MCF 10A (cell line): Measurements from ENCODE around the gene SERPINB12. TPM values are rescaled to one million over a fixed set of nuclear protein-coding genes. Genes with fewer than 3 reads are reported as not detected.

ENCODE experiments used
- BruUV-seq: library from RNA; stranded (reverse); fragments of 400-500 nt; replicated peaks from 2 replicates; lab custom pipeline; 2021; lab: Mats Ljungman, UMichigan
- CTCF ChIA-PET: fragments of 300-600 bp; sonication (Branson Sonifier 250); formaldehyde crosslinking; extraction: SDS; loops from one replicate; lab custom pipeline; 2021; ENCODE audit warnings: antibody characterized with exemption, inconsistent platforms; lab: Yijun Ruan, JAX
- POLR2A ChIA-PET: fragments of 300-600, 350-650 bp; sonication (Branson Sonifier 250); formaldehyde crosslinking; extraction: SDS; loops from one replicate; lab custom pipeline; 2020; ENCODE audit warnings: antibody characterized with exemption, inconsistent platforms; lab: Yijun Ruan, JAX
- DNase-seq: peaks from one replicate; pipeline ENCODE4 v3.0.0-alpha.2; 2018; ENCODE audit not compliant: unreplicated experiment
- H3K27ac Mint-ChIP-seq: one replicate; pipeline ENCODE4 v1.8.0; 2022; ENCODE audit warnings: mild to moderate bottlenecking, low read depth, mixed read lengths; ENCODE audit not compliant: unreplicated experiment
- H3K27me3 Mint-ChIP-seq: one replicate; pipeline ENCODE4 v1.8.0; 2022; ENCODE audit warnings: mixed read lengths; ENCODE audit not compliant: insufficient read depth, unreplicated experiment
- H3K36me3 Mint-ChIP-seq: one replicate; pipeline ENCODE4 v1.8.0; 2022; ENCODE audit warnings: mild to moderate bottlenecking, moderate library complexity, mixed read lengths; ENCODE audit not compliant: insufficient read depth, unreplicated experiment
- H3K4me1 Mint-ChIP-seq: one replicate; pipeline ENCODE4 v1.8.0; 2022; ENCODE audit warnings: mixed read lengths; ENCODE audit not compliant: insufficient read depth, unreplicated experiment
- H3K4me3 Mint-ChIP-seq: one replicate; pipeline ENCODE4 v1.8.0; 2022; ENCODE audit warnings: mild to moderate bottlenecking, moderate library complexity, mixed read lengths; ENCODE audit not compliant: unreplicated experiment
- H3K9me3 Mint-ChIP-seq: one replicate; pipeline ENCODE4 v1.8.0; 2022; ENCODE audit warnings: mixed read lengths; ENCODE audit not compliant: unreplicated experiment
- intact Hi-C: fragments of 100-400 bp; cut with micrococcal nuclease; formaldehyde crosslinking; loops from 2 replicates; pipeline ENCODE4 v1.14.1; 2022
- total RNA-seq: library from RNA; stranded (reverse); gene quantifications from 2 replicates; pipeline ENCODE4 v1.2.3, GENCODE V29; 2022
- TF ChIP-seq, protein P1 (sequence below): fragments of 200-600 bp; IDR thresholded peaks from one replicate; pipeline ENCODE4 v1.8.0; 2022; ENCODE audit warnings: antibody characterized with exemption, mild to moderate bottlenecking; ENCODE audit not compliant: unreplicated experiment

The SERPINB12 gene
- total RNA-seq, 1 experiment from 2014 or later: not detected

DNA sequence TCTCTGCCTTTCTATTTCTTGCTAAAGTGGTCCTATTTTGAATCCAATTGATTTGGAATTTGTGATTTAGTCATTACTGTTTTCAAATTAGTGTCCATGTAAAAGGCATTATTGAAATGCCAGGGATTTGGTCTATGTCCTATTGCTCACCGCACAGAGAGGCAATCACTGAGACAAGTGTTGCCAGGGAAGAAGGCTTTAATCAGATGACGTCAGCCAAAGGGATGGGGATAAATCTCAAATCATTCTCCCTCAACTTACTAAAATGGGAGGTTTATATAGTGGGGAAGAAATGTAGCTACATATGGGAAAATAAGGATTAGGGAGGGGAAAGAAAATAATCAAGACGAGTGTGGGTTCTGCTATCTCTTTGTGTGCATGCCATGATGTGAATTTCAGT is 9.6 kb downstream of the SERPINB12 start:
- ChIA-PET POLR2A (interaction anchor here (2.0 to 2.4 kb wide), 2 partner anchors 11 to 25 kb away, joined by 6 to 21 read pairs; no protein-coding TSS in a partner anchor), CTCF (interaction anchor here (0.6 to 2.9 kb wide), 5 partner anchors 27 to 292 kb away, joined by 4 to 18 read pairs (median 7); no protein-coding TSS in a partner anchor)
- H3K4me1 Mint-ChIP-seq: peaks cover 18% of the 10 kb centered on the region
- no peak overlapping the region for H3K27ac Mint-ChIP-seq
- intact Hi-C loops: no loop called here
- H3K36me3 Mint-ChIP-seq: no peaks in the 10 kb centered on the region
- DNase-seq: no peak
- H3K9me3 Mint-ChIP-seq: no peaks in the 10 kb centered on the region
- TF ChIP-seq, protein P1, sequence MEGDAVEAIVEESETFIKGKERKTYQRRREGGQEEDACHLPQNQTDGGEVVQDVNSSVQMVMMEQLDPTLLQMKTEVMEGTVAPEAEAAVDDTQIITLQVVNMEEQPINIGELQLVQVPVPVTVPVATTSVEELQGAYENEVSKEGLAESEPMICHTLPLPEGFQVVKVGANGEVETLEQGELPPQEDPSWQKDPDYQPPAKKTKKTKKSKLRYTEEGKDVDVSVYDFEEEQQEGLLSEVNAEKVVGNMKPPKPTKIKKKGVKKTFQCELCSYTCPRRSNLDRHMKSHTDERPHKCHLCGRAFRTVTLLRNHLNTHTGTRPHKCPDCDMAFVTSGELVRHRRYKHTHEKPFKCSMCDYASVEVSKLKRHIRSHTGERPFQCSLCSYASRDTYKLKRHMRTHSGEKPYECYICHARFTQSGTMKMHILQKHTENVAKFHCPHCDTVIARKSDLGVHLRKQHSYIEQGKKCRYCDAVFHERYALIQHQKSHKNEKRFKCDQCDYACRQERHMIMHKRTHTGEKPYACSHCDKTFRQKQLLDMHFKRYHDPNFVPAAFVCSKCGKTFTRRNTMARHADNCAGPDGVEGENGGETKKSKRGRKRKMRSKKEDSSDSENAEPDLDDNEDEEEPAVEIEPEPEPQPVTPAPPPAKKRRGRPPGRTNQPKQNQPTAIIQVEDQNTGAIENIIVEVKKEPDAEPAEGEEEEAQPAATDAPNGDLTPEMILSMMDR: no peak
- H3K4me3 Mint-ChIP-seq: no peak overlapping the region
- no TSS peak for BruUV-seq
- no peaks in the 10 kb centered on the region for H3K27me3 Mint-ChIP-seq

DNA sequence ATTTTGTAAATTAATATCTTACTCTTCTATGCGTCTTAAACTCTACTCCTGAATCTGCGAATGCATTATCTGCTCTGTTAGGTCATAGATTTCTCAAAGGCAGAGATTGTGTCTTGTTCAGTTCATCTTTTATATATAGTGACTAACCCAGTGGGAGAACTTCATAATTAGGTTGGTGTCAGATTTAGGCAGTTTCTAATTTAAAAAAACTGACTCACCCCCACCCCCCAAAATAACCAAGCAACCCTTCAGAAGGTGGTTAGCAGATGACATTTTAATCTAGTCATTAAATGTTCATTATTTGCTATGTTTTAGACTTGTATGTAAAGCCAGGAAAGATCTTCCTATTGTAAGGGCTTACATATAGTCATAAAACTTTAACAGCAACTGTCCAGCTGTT is 10.4 kb downstream of the SERPINB12 start:
- H3K4me3 Mint-ChIP-seq: no peak overlapping the region
- ChIA-PET CTCF (interaction anchor here (0.5 to 2.9 kb wide), 9 partner anchors 11 to 232 kb away, joined by 3 to 18 read pairs (median 5); no protein-coding TSS in a partner anchor), POLR2A (interaction anchor here (0.7 to 2.4 kb wide), 12 partner anchors 8 to 410 kb away, joined by 3 to 21 read pairs (median 4); partner anchors contain the start of genes SERPINB13 and VPS4B)
- TF ChIP-seq, protein P1: no peak
- no TSS peak for BruUV-seq
- H3K4me1 Mint-ChIP-seq: peaks cover 18% of the 10 kb centered on the region
- H3K27me3 Mint-ChIP-seq: no peaks in the 10 kb centered on the region
- no peak for DNase-seq
- H3K36me3 Mint-ChIP-seq: no peaks in the 10 kb centered on the region
- H3K27ac Mint-ChIP-seq: peak overlapping the region; percentile 80
- H3K9me3 Mint-ChIP-seq: no peaks in the 10 kb centered on the region
- intact Hi-C loops: no loop called here

DNA sequence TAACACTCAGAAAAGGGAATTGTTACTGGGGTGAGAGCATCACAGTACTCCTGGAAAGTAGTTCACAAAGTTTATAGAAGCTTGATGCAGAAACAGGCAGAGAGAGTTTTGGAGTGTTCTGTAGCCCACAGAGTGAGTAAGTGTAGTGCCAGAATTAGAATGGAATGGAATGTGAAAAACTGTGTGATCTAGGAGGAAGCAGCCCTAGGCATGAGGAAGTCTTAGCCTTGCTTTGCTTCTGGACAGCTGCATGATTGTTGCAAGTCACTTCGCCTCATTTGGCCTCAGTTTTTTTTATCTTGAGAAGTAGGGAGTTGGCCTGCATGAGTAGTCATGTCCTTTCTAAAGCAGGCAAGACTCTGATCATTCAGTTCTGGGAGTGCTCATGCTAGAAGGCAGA is 10.9 kb downstream of the SERPINB12 start:
- ChIA-PET CTCF (interaction anchor here (0.7 to 2.9 kb wide), 10 partner anchors 10 to 188 kb away, joined by 3 to 18 read pairs (median 5); no protein-coding TSS in a partner anchor), POLR2A (interaction anchor here (0.5 to 2.4 kb wide), 14 partner anchors 9 to 409 kb away, joined by 3 to 21 read pairs (median 4); partner anchors contain the start of genes SERPINB12, SERPINB13 and VPS4B)
- peak overlapping the region; percentile 80 for H3K27ac Mint-ChIP-seq
- peaks cover 18% of the 10 kb centered on the region for H3K4me1 Mint-ChIP-seq
- H3K36me3 Mint-ChIP-seq: no peaks in the 10 kb centered on the region
- H3K27me3 Mint-ChIP-seq: no peaks in the 10 kb centered on the region
- DNase-seq: peak; percentile 47
- intact Hi-C loops: no loop called here
- H3K9me3 Mint-ChIP-seq: no peaks in the 10 kb centered on the region
- BruUV-seq: no TSS peak
- TF ChIP-seq, protein P1: no peak
- H3K4me3 Mint-ChIP-seq: no peak overlapping the region

DNA sequence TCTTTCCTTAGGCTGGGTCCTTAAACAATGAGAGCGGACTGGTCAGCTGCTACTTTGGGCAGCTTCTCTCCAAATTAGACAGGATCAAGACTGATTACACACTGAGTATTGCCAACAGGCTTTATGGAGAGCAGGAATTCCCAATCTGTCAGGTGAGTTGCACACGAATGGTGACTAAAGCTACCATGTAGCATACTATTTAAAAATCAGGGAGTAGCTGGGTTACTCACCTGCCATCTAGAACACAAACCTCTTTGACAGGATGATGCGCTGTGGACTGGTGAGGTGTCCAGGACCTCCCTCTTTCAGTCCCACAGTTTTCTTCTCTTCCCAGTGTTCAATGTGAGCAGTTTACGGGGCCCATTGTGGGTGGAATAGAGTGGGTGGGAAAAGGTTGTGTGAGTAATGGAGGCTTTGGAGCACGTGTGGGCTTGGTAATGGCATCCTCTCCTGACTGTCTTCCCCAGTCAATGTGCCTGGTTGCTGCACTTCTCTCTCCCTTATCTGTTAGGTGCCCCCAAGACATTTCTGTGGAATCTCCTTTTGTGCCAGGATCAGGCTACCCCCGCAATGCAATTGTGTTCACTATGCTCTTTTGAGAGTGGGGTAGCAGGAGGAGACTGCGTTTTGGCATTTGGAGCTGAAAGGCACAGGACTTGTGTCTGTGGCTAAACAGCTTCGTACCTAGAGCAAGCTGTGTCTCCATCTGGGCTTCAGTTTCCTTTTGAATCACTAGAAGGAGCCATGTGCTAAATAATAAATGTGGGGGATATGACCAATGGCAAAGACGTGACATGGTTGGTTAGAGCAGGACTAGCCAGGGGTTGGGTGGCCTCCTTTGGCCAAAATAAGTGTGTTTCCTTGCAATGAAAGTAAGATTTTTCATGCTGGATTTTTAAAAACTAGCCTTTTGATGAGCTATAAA is 17.7 kb downstream of the SERPINB12 start:
- CTCF ChIA-PET: interaction anchor here (0.6 to 2.0 kb wide), 5 partner anchors 8 to 377 kb away, joined by 3 to 8 read pairs (median 4); no protein-coding TSS in a partner anchor

More for the DNA sequence above, 17.7 kb downstream of the SERPINB12 start:
- H3K9me3 Mint-ChIP-seq: no peaks in the 10 kb centered on the region
- no peak for DNase-seq
- no peak overlapping the region for H3K4me3 Mint-ChIP-seq
- intact Hi-C loops: no loop called here
- POLR2A ChIA-PET: interaction anchor here (0.8 to 1.5 kb wide), 2 partner anchors 16 to 27 kb away, joined by 3 to 4 read pairs; no protein-coding TSS in a partner anchor
- TF ChIP-seq, protein P1: no peak
- no peaks in the 10 kb centered on the region for H3K4me1 Mint-ChIP-seq
- H3K27me3 Mint-ChIP-seq: no peaks in the 10 kb centered on the region
- H3K27ac Mint-ChIP-seq: no peak overlapping the region
- H3K36me3 Mint-ChIP-seq: no peaks in the 10 kb centered on the region
- no TSS peak for BruUV-seq
